ENCODE data around the gene SLC9A3.

Gene SLC9A3

GRCh38 chr5:473551-474192 is 50.6 kb downstream of the SLC9A3 start:
- TF ChIP-seq ZFX (IDR thresholded peaks at IDR 0.05; ENCODE audit: borderline replicate concordance) (no peak), CTCF (IDR thresholded peaks at IDR 0.05) (no peak)
- peak overlapping the region; percentile 41 for H3K27ac ChIP-seq

DNA sequence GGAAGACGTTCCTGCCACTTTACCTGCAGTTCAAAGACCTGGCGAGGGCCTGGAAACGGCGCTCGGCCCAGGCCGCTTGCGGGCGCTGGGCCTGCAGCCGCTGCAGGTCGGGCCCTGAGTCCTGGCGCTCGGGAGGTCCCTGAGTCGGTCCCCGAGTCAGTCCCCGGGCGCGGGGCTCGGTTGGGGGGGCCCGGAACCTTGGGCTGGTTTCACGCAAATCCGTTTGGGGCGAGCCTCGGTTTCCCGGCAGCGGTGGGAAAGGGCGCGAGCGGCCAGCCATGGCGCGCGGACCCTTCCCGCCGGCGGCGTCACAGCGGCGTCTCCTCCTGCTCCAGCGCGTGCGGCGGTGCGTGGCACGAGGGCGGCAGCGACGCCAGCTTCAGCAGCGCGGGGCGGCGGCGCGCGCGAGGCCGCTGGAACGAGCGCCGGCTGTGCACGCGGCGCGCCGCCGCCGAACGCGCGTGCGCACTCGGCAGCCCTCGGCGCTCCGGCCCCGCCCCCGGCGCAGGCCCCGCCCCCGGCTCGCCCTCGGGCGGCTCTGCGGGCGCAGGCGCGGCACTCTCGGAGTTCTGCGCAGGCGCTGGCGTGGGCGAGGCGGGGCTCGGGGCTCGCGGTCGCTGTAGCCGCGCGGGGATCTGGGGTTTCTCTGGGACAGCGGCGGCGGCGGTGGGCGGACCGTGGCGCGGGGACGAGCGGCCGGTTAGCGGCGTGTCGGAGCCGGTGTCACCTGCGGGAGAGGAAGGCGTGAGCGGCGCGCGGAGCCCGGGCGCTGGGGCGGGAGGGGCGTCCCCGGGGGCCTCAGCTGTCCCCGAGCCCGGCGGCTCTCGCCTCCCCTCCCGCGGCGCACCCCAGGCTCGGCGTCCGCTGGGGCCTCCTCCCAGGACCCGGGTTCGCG is 51.3 kb downstream of the SLC9A3 start:
- H3K27ac ChIP-seq: peak overlapping the region; percentile 79
- no peak for TF ChIP-seq ZFX (IDR thresholded peaks at IDR 0.05; ENCODE audit: borderline replicate concordance)
- TF ChIP-seq CTCF (IDR thresholded peaks at IDR 0.05): no peak

DNA sequence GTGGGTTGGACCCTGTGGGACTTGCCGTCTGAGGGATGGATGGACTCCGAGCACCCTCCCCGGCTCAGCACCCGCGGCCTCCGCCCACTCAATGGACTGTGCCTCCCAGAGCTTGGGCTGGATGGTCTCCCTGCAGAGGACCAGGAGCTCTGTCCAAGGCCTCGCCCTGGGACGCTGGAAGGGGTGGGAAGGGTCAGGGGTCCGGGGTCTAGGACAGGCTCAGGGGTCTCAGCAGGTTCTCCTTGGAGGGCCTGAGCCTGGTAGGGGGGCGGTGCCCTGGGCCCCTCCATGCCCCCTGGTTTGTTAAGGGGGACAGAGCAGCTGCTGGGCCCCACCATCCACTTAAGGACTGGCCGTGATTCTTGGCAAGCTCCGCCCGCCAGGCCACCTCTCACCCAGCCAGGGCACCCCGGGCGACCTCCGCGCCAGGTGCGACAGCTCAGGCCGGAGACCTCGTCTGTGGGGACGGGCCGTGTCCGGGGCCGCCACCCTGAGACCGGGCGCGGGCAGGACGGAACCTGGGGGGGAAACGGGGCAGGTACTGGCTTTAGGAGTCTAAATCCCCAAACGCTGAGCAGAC is 52.1 kb downstream of the SLC9A3 start:
- TF ChIP-seq CTCF (IDR thresholded peaks at IDR 0.05) (no peak), ZFX (IDR thresholded peaks at IDR 0.05; ENCODE audit: borderline replicate concordance) (no peak)
- peak overlapping the region; percentile 79 for H3K27ac ChIP-seq

DNA sequence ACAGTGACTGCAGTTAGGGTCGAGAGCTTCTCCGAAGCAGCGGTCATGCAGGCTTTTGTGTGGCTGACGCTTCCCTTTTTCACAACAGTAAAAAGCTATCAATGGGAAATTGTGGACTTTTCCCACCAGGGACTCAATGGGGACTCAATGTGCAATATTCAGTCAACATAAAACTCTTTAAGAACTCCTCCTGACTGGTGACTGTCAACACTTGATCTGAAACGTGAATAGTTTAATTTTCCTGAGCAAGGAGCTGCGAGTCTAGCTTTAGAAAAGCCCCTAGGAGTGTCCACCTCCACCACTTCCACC is 52.5 kb downstream of the SLC9A3 start:
- TF ChIP-seq ZFX (IDR thresholded peaks at IDR 0.05; ENCODE audit: borderline replicate concordance) (no peak), CTCF (IDR thresholded peaks at IDR 0.05) (no peak)
- peak overlapping the region; percentile 79 for H3K27ac ChIP-seq

GRCh38 chr5:470961-471749 is 53.1 kb downstream of the SLC9A3 start:
- peak overlapping the region; percentile 79; the same call in 1 of the 2 replicates for H3K27ac ChIP-seq
- TF ChIP-seq ZFX (IDR thresholded peaks at IDR 0.05; ENCODE audit: borderline replicate concordance) (no peak), CTCF (IDR thresholded peaks at IDR 0.05) (no peak)

- TF ChIP-seq ZFX (IDR thresholded peaks at IDR 0.05; ENCODE audit: borderline replicate concordance) (no peak), CTCF (IDR thresholded peaks at IDR 0.05) (no peak)
- H3K27ac ChIP-seq: no peak overlapping the region
Measured at GRCh38 chr5:469752-470483, 54.3 kb downstream of the SLC9A3 start.

Measured in 22Rv1 (cell line).